Psoas muscle (tissue), 8 donors: Measurements from ENCODE around the gene ACAA1. TPM values are rescaled to one million over a fixed set of nuclear protein-coding genes. Genes with fewer than 3 reads are reported as not detected.
A peak's percentile ranks its signal among the peaks of the same experiment; 100 is the strongest.

ENCODE experiments used
- ATAC-seq, 4 donors: fragments of 200-7000 bp; cut with Tn5 transposase; one replicate each; pipeline ENCODE4 v1.9.1; 2020; ENCODE audit warnings: moderate library complexity in 3 of 4, mild to moderate bottlenecking in 2 of 4
- DNase-seq, 2 donors: peaks; one replicate each; pipeline ENCODE4 v3.0.0-alpha.2; 2020
- H3K27ac ChIP-seq: fragments of 200-600 bp; one replicate; pipeline ENCODE4 v1.8.0; 2022
- H3K27me3 ChIP-seq, 3 donors: fragments of 200-600 bp in 1 of 3; one replicate each; pipeline versions ENCODE4 v1.6.1 to v1.8.0; 2013 to 2022; ENCODE audit warnings: low read length in 2 of 3, mild to moderate bottlenecking in 2 of 3, moderate library complexity in 1 of 3; ENCODE audit not compliant: insufficient read depth in 3 of 3
- H3K36me3 ChIP-seq, 2 donors: fragments of 200-600 bp in 1 of 2; one replicate each; pipeline versions ENCODE4 v1.6.1 to v1.8.0; 2013 to 2022; ENCODE audit warnings: low read depth in 1 of 2, mild to moderate bottlenecking in 1 of 2, moderate library complexity in 1 of 2; ENCODE audit not compliant: insufficient read depth in 1 of 2
- H3K4me1 ChIP-seq: fragments of 200-600 bp; one replicate; pipeline ENCODE4 v1.8.0; 2022
- H3K4me3 ChIP-seq: fragments of 200-600 bp; one replicate; pipeline ENCODE4 v1.8.0; 2022; ENCODE audit warnings: mild to moderate bottlenecking
- H3K9me3 ChIP-seq: fragments of 200-600 bp; one replicate; pipeline ENCODE4 v1.8.0; 2022
- WGBS, 3 donors: extraction: QIAGEN DNeasy Blood & Tissue Kit; methylation state at CpG; one replicate each; pipeline versions ENCODE4 v1.1.6 to v1.1.7; 2013; 5-methylcytosine and 5-hydroxymethylcytosine counted together
- intact Hi-C, 2 donors: fragments of 100-400 bp; cut with DNase I; formaldehyde crosslinking; loops; one replicate each; pipeline versions ENCODE4 v1.11.0 to v1.14.2; 2022
- polyA plus RNA-seq, 3 donors: library from polyadenylated mRNA; stranded (reverse); fragments of 200-250 nt; gene quantifications; one replicate each; pipeline ENCODE4 v1.2.3, GENCODE V29; 2013
- total RNA-seq, 4 donors: library from RNA; stranded (reverse); fragmentation: NEBNext Ultra II Directional in 2 of 4; extraction: Animal tissue kit (Norgen Biotek cat#: 25700) in 2 of 4; gene quantifications; one replicate each; pipeline versions ENCODE4 v1.2.1 to v1.2.4, GENCODE V29; 2021 to 2023
- TF ChIP-seq, protein P1 (sequence below): fragments of 200-600 bp; IDR thresholded peaks from one replicate; pipeline ENCODE4 v1.8.0; 2022; ENCODE audit warnings: antibody characterized with exemption
- donor health status: healthy with polysubstance abuse.
- donor health status: DM: no; HTN: no; CAD: no; lungs with moderate emphysema.
- donor health status: Bipolar disorder and iron deficiency.
- donor health status: healthy.
- donor health status: DM: yes; HTN: yes; CAD: no.
- donor health status: DM: no; HTN: no; CAD: no.
- donor health status: DM: no; HTN: no; CAD: no.
- donor health status: DM: yes; HTN: yes; CAD: no.

ACAA1 gene
- total and polyA plus RNA-seq, 7 donors: 23.6 to 52.2 (median 34.9) TPM

GRCh38 chr3:38170722-38171121 is 33.8 kb upstream of the ACAA1 start:
- ATAC-seq: peak in 1 of 4 donors; percentile 35
- no peak for DNase-seq
- intact Hi-C loops: no loop called here
- H3K9me3 ChIP-seq: no peaks in the 10 kb centered on the region
- TF ChIP-seq, protein P1, sequence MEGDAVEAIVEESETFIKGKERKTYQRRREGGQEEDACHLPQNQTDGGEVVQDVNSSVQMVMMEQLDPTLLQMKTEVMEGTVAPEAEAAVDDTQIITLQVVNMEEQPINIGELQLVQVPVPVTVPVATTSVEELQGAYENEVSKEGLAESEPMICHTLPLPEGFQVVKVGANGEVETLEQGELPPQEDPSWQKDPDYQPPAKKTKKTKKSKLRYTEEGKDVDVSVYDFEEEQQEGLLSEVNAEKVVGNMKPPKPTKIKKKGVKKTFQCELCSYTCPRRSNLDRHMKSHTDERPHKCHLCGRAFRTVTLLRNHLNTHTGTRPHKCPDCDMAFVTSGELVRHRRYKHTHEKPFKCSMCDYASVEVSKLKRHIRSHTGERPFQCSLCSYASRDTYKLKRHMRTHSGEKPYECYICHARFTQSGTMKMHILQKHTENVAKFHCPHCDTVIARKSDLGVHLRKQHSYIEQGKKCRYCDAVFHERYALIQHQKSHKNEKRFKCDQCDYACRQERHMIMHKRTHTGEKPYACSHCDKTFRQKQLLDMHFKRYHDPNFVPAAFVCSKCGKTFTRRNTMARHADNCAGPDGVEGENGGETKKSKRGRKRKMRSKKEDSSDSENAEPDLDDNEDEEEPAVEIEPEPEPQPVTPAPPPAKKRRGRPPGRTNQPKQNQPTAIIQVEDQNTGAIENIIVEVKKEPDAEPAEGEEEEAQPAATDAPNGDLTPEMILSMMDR: no peak
- H3K4me3 ChIP-seq: no peak overlapping the region
- no peaks in the 10 kb centered on the region for H3K36me3 ChIP-seq
- 66 to 87% (median 69%) methylated on average over 4 of the region's 4 CpGs for WGBS, 3 donors
- H3K4me1 ChIP-seq: peaks cover 50% of the 10 kb centered on the region
- H3K27ac ChIP-seq: no peak overlapping the region
- no peaks in the 10 kb centered on the region for H3K27me3 ChIP-seq

DNA sequence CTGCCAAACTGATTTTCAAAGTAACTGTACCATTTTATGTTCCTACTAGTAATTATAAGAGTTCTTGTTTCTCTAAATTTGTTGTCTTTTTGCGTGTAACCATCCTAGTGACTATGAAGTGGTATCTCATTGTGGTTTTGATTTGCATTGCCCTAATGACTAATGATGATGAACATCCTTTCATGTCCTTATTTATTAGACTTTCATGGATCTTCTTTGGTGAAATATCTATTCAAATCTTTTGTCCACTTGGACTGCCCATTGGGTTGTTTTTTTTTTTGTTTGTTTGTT is 32.0 kb upstream of the ACAA1 start:
- no peak for DNase-seq
- H3K27ac ChIP-seq: no peak overlapping the region
- H3K36me3 ChIP-seq: no peaks in the 10 kb centered on the region
- TF ChIP-seq, protein P1: no peak
- H3K4me1 ChIP-seq: peaks cover 43% of the 10 kb centered on the region
- intact Hi-C loops: loop anchor here in 1 of 2 donors (10.0 kb wide), 1 partner anchor 1174 kb away; the partner anchor contains the start of genes EPM2AIP1 and MLH1
- H3K4me3 ChIP-seq: no peak overlapping the region
- 86 to 91% (median 90%) methylated on average over 1 of the region's 1 CpG for WGBS, 3 donors
- no peaks in the 10 kb centered on the region for H3K9me3 ChIP-seq
- no peak for ATAC-seq
- no peaks in the 10 kb centered on the region for H3K27me3 ChIP-seq

DNA sequence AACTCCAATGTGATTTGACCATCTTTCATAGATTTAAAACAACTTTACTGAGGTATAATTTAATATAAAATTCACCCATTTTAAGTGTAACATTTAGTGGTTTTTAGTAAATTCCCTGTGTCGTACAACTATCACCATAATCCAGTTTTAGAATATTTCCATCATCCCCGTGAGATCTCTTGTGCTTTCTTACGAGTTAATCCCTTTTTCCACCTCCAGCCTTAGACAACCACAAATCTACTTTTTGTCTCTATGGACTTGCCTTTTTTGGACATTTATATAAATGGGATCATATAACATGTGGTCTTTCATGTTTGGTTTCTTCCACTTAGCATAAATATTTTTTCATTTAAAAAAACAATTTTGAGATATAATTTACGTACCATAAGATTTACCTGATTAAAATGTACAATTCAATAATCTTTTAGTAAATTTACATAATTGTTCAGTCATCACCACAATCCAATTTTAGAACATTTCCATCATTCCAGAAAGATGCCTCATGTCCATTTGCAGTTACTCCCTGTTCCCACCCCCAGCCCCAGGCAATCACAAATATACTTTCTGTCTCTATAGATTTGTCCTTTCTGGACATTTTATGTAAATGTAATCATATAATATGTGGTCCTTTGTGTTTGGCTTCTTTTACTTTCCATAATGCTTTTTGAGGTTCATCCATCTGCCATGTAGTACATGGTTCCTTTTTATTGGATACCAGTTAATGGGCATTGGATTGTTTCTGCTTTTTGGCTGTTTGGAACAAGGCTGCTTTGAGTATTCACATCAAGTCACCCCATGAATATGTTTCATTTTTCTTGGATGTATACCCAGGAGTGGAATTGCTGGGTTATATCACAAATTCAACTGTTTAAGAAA is 31.5 kb upstream of the ACAA1 start:
- intact Hi-C loops: loop anchor here in 1 of 2 donors (10.0 kb wide), 1 partner anchor 1174 kb away; the partner anchor contains the start of genes EPM2AIP1 and MLH1
- Histone ChIP-seq H3K36me3 (no peaks in the 10 kb centered on the region), H3K4me3 (no peak overlapping the region), H3K9me3 (no peaks in the 10 kb centered on the region), H3K27ac (no peak overlapping the region), H3K4me1 (peaks cover 43% of the 10 kb centered on the region), H3K27me3 (no peaks in the 10 kb centered on the region)
- 88 to 97% (median 91%) methylated on average over 4 of the region's 4 CpGs for WGBS, 3 donors
- DNase-seq (no peak), ATAC-seq (no peak)
- TF ChIP-seq, protein P1: no peak

DNA sequence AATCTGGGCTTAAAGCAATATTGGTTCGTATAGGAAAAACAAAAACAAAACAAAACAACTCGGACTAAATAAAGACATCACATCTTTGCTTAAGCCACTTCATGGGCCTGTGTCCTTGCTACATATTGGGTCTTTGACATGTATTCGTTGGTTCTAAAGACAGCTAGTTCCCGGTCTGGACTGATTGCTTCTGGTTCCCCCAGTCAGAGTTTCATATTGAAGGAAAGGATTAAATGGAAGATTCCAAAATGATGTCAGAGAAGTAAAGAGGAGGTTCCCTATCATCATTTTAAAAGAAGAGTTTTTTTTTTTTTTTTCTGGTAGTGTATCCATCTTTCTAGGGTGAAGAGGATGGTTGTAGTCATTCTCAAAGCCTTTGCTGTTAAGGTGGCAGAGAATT is 30.7 kb upstream of the ACAA1 start:
- Histone ChIP-seq H3K9me3 (no peaks in the 10 kb centered on the region), H3K27me3 (no peaks in the 10 kb centered on the region), H3K4me1 (peaks cover 43% of the 10 kb centered on the region), H3K36me3 (no peaks in the 10 kb centered on the region), H3K27ac (no peak overlapping the region), H3K4me3 (peak overlapping the region; percentile 92)
- ATAC-seq (no peak), DNase-seq (no peak)
- TF ChIP-seq, protein P1: no peak
- intact Hi-C loops: loop anchor here in 1 of 2 donors (2.0 to 10.0 kb wide), 2 partner anchors 31 to 1173 kb away; partner anchors contain the start of genes ACAA1, EPM2AIP1 and MLH1
- 77 to 81% (median 79%) methylated on average over 4 of the region's 4 CpGs for WGBS, 3 donors
